ENCODE results near the gene LAYN. TPM values are rescaled to one million over a fixed set of nuclear protein-coding genes. Genes with fewer than 3 reads are reported as not detected.

LAYN gene
- polyA plus RNA-seq, 2 of the 4 experiments (the other 2 are of a cell fraction): 4.1 to 9.0 TPM

- DNase-seq (ENCODE audit: low read depth in 1 of 2, low spot score in 1 of 2) (no peak), ATAC-seq (no peak), FAIRE-seq (no peak)
- POLR2A ChIA-PET: no interaction called here
- Histone ChIP-seq H3K4me3 (no peak overlapping the region), H3K4me2 (no peak overlapping the region), H3K27ac (no peak overlapping the region), H3K9me3 (no peaks in the 10 kb centered on the region), H3K4me1 (no peaks in the 10 kb centered on the region)
- CTCF ChIA-PET: interaction anchor here (0.8 to 7.3 kb wide), 5 partner anchors 18 to 252 kb away, joined by 3 to 59 read pairs (median 4); no protein-coding TSS in a partner anchor
- TF ChIP-seq ZC3H11A (IDR thresholded peaks at IDR 0.05): no peak
- TF ChIP-seq ELK1 (IDR thresholded peaks at IDR 0.05; ENCODE audit: low read depth, low read length): no peak
- no peak for TF ChIP-seq USF2 (IDR thresholded peaks at IDR 0.05)
- 54% methylated on average over 5 of the region's 5 CpGs for WGBS (ENCODE audit: missing lambda C conversion rate)
These were observed 49.5 kb downstream of the LAYN start for GRCh38 chr11:111589886-111590499.

GRCh38 chr11:111591187-111591960 lies 50.9 kb downstream of the LAYN start:
- Histone ChIP-seq H3K4me2 (no peak overlapping the region), H3K4me1 (no peaks in the 10 kb centered on the region), H3K4me3 (no peak overlapping the region), H3K9me3 (no peaks in the 10 kb centered on the region), H3K27ac (no peak overlapping the region)
- no peak for DNase-seq (ENCODE audit: low read depth in 1 of 2, low spot score in 1 of 2)
- ATAC-seq: no peak
- 69% methylated on average over 4 of the region's 4 CpGs for WGBS (ENCODE audit: missing lambda C conversion rate)
- no peak for FAIRE-seq
- TF ChIP-seq HOXB5 (CRISPR knock-in tag; IDR thresholded peaks at IDR 0.05) (no peak), MAFK (IDR thresholded peaks at IDR 0.05; ENCODE audit: partially characterized antibody) (no peak), FOXS1 (CRISPR knock-in tag; IDR thresholded peaks at IDR 0.05) (no peak), NFE2L2 (conservative IDR thresholded peaks at IDR 0.05; ENCODE audit: low read length) (no peak), RFX5 (IDR thresholded peaks at IDR 0.05) (no peak), GATA3 (IDR thresholded peaks at IDR 0.05; ENCODE audit: borderline replicate concordance) (no peak), JUNB (IDR thresholded peaks at IDR 0.05) (no peak), CHD2 (IDR thresholded peaks at IDR 0.05; ENCODE audit: low read length, partially characterized antibody) (no peak)
- ChIA-PET CTCF (interaction anchor here (1.2 to 7.3 kb wide), 2 partner anchors 186 to 250 kb away, joined by 3 to 59 read pairs; no protein-coding TSS in a partner anchor), POLR2A (no interaction called here)

GRCh38 chr11:111592491-111592890 lies 52.0 kb downstream of the LAYN start:
- Histone ChIP-seq H3K4me3 (no peak overlapping the region), H3K27ac (no peak overlapping the region), H3K4me1 (no peaks in the 10 kb centered on the region), H3K9me3 (no peaks in the 10 kb centered on the region), H3K4me2 (no peak overlapping the region)
- no peak for ATAC-seq
- FAIRE-seq: no peak
- POLR2A ChIA-PET: no interaction called here
- no peak for DNase-seq (ENCODE audit: low read depth in 1 of 2, low spot score in 1 of 2)
- CTCF ChIA-PET: interaction anchor here (0.9 to 1.0 kb wide), 2 partner anchors 184 to 249 kb away, joined by 3 to 4 read pairs; no protein-coding TSS in a partner anchor
- no peak for TF ChIP-seq POLR2A (IDR thresholded peaks at IDR 0.05; ENCODE audit: low read length)
- no peak for TF ChIP-seq MAZ (IDR thresholded peaks at IDR 0.05; ENCODE audit: borderline replicate concordance, low read depth, low read length)
- TF ChIP-seq BHLHE40 (IDR thresholded peaks at IDR 0.05; ENCODE audit: low read depth, low read length): no peak
- no peak for TF ChIP-seq USF2 (IDR thresholded peaks at IDR 0.05)
- TF ChIP-seq NFE2L2 (conservative IDR thresholded peaks at IDR 0.05; ENCODE audit: low read length): no peak
- TF ChIP-seq ZNF302 (CRISPR knock-in tag; IDR thresholded peaks at IDR 0.05): no peak
- TF ChIP-seq KDM1A (IDR thresholded peaks at IDR 0.05; ENCODE audit: low read depth): no peak
- TF ChIP-seq HOXA7 (CRISPR knock-in tag; IDR thresholded peaks at IDR 0.05): no peak

Data from A549 (cell line).